CD4-positive, alpha-beta T cell treated with Interleukin-2 at 100 ng/mL for 4 hours (primary cell): ENCODE data around the gene CRB2.

Experiments used
- DNase-seq: peaks from one replicate; pipeline ENCODE4 v3.0.0-alpha.2; 2020; ENCODE audit warnings: low spot score

The CRB2 gene

GRCh38 chr9:123402981-123403509, 47.0 kb downstream of the CRB2 start:
- DNase-seq: no peak

- no peak for DNase-seq
Observed at GRCh38 chr9:123406016-123406415, 50.0 kb downstream of the CRB2 start.

GRCh38 chr9:123406691-123407216, 50.8 kb downstream of the CRB2 start:
- DNase-seq: no peak

GRCh38 chr9:123407217-123407851, 51.3 kb downstream of the CRB2 start:
- DNase-seq: no peak

- DNase-seq: no peak
Observed at GRCh38 chr9:123408313-123409262, 52.6 kb downstream of the CRB2 start.

- no peak for DNase-seq
Observed at GRCh38 chr9:123410281-123410910, 54.4 kb downstream of the CRB2 start.

- no peak for DNase-seq
Observed at GRCh38 chr9:123411191-123411590, 55.2 kb downstream of the CRB2 start.

GRCh38 chr9:123411636-123412035, 55.6 kb downstream of the CRB2 start:
- DNase-seq: no peak

- no peak for DNase-seq
Observed at GRCh38 chr9:123412171-123412820, 56.3 kb downstream of the CRB2 start.

- no peak for DNase-seq
Observed at GRCh38 chr9:123414204-123414603, 58.2 kb downstream of the CRB2 start.

GRCh38 chr9:123414936-123415930, 59.2 kb downstream of the CRB2 start:
- no peak for DNase-seq

- DNase-seq: no peak
Observed at GRCh38 chr9:123416176-123416575, 60.2 kb downstream of the CRB2 start.

GRCh38 chr9:123417289-123418051, 61.5 kb downstream of the CRB2 start:
- DNase-seq: no peak

GRCh38 chr9:123418052-123418430, 62.0 kb downstream of the CRB2 start:
- DNase-seq: no peak

- no peak for DNase-seq
Observed at GRCh38 chr9:123418506-123418905, 62.5 kb downstream of the CRB2 start.

GRCh38 chr9:123419091-123419490, 63.1 kb downstream of the CRB2 start:
- no peak for DNase-seq

- DNase-seq: no peak
Observed at GRCh38 chr9:123419721-123420591, 64.0 kb downstream of the CRB2 start.

- no peak for DNase-seq
Observed at GRCh38 chr9:123420592-123421111, 64.7 kb downstream of the CRB2 start.

GRCh38 chr9:123421186-123421585, 65.2 kb downstream of the CRB2 start:
- no peak for DNase-seq
